Osteoblast (primary cell): ENCODE measurements around the gene GYG1. TPM values are rescaled to one million over a fixed set of nuclear protein-coding genes. Genes with fewer than 3 reads are reported as not detected.

Experiments used
- DNase-seq: peaks from one replicate; pipeline ENCODE4 v3.0.0; 2011; ENCODE audit warnings: low spot score, mixed read lengths; ENCODE audit not compliant: insufficient read length; ENCODE audit errors: missing footprints
- H2AFZ ChIP-seq: 2 replicates; pipeline ENCODE4 v1.6.0; 2011; ENCODE audit warnings: mild to moderate bottlenecking, low read length
- H3K27ac ChIP-seq: 2 replicates; pipeline ENCODE4 v1.5.1; 2011; ENCODE audit warnings: mild to moderate bottlenecking, low read depth, low read length, moderate library complexity
- H3K27me3 ChIP-seq: 2 replicates; pipeline ENCODE4 v1.6.0; 2012; ENCODE audit warnings: mild to moderate bottlenecking, control low read depth, inconsistent platforms, low read length, moderate library complexity; ENCODE audit not compliant: insufficient read depth
- H3K36me3 ChIP-seq: 2 replicates; pipeline ENCODE4 v1.5.1; 2011; ENCODE audit warnings: mild to moderate bottlenecking, low read length, control low read depth, moderate library complexity; ENCODE audit not compliant: insufficient read depth
- H3K4me1 ChIP-seq: 2 replicates; pipeline ENCODE4 v1.5.1; 2011; ENCODE audit warnings: mild to moderate bottlenecking, low read length, control low read depth, moderate library complexity; ENCODE audit not compliant: insufficient read depth
- H3K4me2 ChIP-seq: 2 replicates; pipeline ENCODE4 v1.6.0; 2011; ENCODE audit warnings: mild to moderate bottlenecking, low read length; ENCODE audit not compliant: insufficient read depth
- H3K4me3 ChIP-seq: fragments of 200-600 bp; sonication (generic); 3 replicates; pipeline ENCODE4 v1.5.1; 2012; ENCODE audit warnings: mild to moderate bottlenecking, low read length, inconsistent platforms; ENCODE audit not compliant: insufficient read depth
- H3K79me2 ChIP-seq: 2 replicates; pipeline ENCODE4 v1.6.0; 2012; ENCODE audit warnings: mild to moderate bottlenecking, low read length, control low read depth, inconsistent platforms; ENCODE audit not compliant: insufficient read depth
- H3K9me3 ChIP-seq: 2 replicates; pipeline ENCODE4 v1.5.1; 2011; ENCODE audit warnings: low read depth, low read length, control low read depth
- H4K20me1 ChIP-seq: 2 replicates; pipeline ENCODE4 v1.6.0; 2012; ENCODE audit warnings: mild to moderate bottlenecking, low read length, control low read depth; ENCODE audit not compliant: insufficient read depth
- CTCF ChIP-seq: IDR thresholded peaks from 2 replicates; pipeline ENCODE4 v1.5.1; 2011; ENCODE audit warnings: mild to moderate bottlenecking, low read depth, low read length, moderate library complexity; ENCODE audit errors: extremely low read depth
- total RNA-seq: library from RNA; depleted of rRNA; stranded (reverse); fragments of >200 nt; gene quantifications from 2 replicates; pipeline ENCODE4 v1.2.3, GENCODE V29; 2012

Gene GYG1
- total RNA-seq, 1 donor, result 42.3 TPM

- no peak for DNase-seq
- TF ChIP-seq CTCF, result no peak
- Histone ChIP-seq H3K79me2 (peaks cover 43% of the 10 kb centered on the region), H3K27ac (no peak overlapping the region), H3K36me3 (peaks cover 35% of the 10 kb centered on the region), H4K20me1 (peaks cover 12% of the 10 kb centered on the region), H3K27me3 (no peaks in the 10 kb centered on the region), H3K4me1 (peaks cover 22% of the 10 kb centered on the region), H2AFZ (no peak overlapping the region), H3K4me2 (peak overlapping the region; percentile 92), H3K4me3 (peak overlapping the region; percentile 85), H3K9me3 (no peaks in the 10 kb centered on the region)
These were observed 1.4 kb downstream of the GYG1 start for GRCh38 chr3:148992635-148993255.

GRCh38 chr3:148997623-148998022 is 6.3 kb downstream of the GYG1 start:
- Histone ChIP-seq H3K27me3 (no peaks in the 10 kb centered on the region), H3K4me3 (no peak overlapping the region), H3K9me3 (no peaks in the 10 kb centered on the region), H3K36me3 (peaks cover 47% of the 10 kb centered on the region), H2AFZ (no peak overlapping the region), H3K27ac (no peak overlapping the region), H3K4me1 (peaks cover 11% of the 10 kb centered on the region), H3K79me2 (peaks cover 27% of the 10 kb centered on the region), H4K20me1 (peaks cover 8% of the 10 kb centered on the region), H3K4me2 (no peak overlapping the region)
- DNase-seq, result no peak
- TF ChIP-seq CTCF, result no peak

GRCh38 chr3:148998297-148998696 is 7.0 kb downstream of the GYG1 start:
- DNase-seq, result no peak
- H2AFZ ChIP-seq, result no peak overlapping the region
- peaks cover 20% of the 10 kb centered on the region for H3K79me2 ChIP-seq
- TF ChIP-seq CTCF, result no peak
- peaks cover 47% of the 10 kb centered on the region for H3K36me3 ChIP-seq
- no peak overlapping the region for H3K4me3 ChIP-seq
- H4K20me1 ChIP-seq, result peaks cover 2% of the 10 kb centered on the region
- H3K27ac ChIP-seq, result no peak overlapping the region
- H3K4me1 ChIP-seq, result peaks cover 7% of the 10 kb centered on the region
- H3K27me3 ChIP-seq, result no peaks in the 10 kb centered on the region
- H3K9me3 ChIP-seq, result no peaks in the 10 kb centered on the region
- no peak overlapping the region for H3K4me2 ChIP-seq

- peaks cover 7% of the 10 kb centered on the region for H3K4me1 ChIP-seq
- H4K20me1 ChIP-seq, result no peaks in the 10 kb centered on the region
- H3K36me3 ChIP-seq, result peaks cover 47% of the 10 kb centered on the region
- TF ChIP-seq CTCF, result no peak
- peaks cover 14% of the 10 kb centered on the region for H3K79me2 ChIP-seq
- no peak overlapping the region for H3K4me2 ChIP-seq
- no peaks in the 10 kb centered on the region for H3K9me3 ChIP-seq
- H3K4me3 ChIP-seq, result no peak overlapping the region
- no peak for DNase-seq
- H2AFZ ChIP-seq, result no peak overlapping the region
- no peak overlapping the region for H3K27ac ChIP-seq
- H3K27me3 ChIP-seq, result no peaks in the 10 kb centered on the region
These were observed 7.5 kb downstream of the GYG1 start for GRCh38 chr3:148998715-148999423.
